Measurements from ENCODE around the gene ARL13A.
"Not testable (repeated sequence)": the region's sequence is repeated elsewhere in the genome, so short reads cannot be mapped to it uniquely, and the experiment has no call there.

ARL13A gene

DNA sequence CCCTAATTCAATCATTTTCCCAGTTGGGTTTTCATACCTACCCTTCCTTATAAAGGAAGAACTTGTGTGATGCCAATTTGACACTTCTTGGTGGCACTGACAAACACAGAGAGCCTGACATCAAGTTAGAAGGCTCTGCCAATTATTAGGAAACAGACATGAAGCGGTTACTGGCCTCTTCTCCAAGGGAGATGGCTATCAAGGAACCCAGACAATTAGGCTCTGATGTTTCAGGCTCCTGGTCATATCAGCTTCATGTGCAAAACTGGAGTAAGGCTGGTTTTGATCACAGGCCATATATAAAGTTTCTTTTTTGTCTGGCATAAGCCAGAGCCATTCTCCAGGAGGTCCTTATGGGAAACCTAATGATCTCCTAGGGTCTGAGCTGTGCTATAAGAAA, 428 bp downstream of the ARL13A start:
- no peak for TF ChIP-seq JUND (IDR thresholded peaks at IDR 0.05; ENCODE audit: low read depth)
- no peak for DNase-seq (ENCODE audit: low read depth in 1 of 2, low spot score in 1 of 2)
- in situ Hi-C loops (cut with HindIII; ENCODE audit: low pct_unique_long_range_greater_than_20kb, low sequenced_read_pairs): no loop called here

DNA sequence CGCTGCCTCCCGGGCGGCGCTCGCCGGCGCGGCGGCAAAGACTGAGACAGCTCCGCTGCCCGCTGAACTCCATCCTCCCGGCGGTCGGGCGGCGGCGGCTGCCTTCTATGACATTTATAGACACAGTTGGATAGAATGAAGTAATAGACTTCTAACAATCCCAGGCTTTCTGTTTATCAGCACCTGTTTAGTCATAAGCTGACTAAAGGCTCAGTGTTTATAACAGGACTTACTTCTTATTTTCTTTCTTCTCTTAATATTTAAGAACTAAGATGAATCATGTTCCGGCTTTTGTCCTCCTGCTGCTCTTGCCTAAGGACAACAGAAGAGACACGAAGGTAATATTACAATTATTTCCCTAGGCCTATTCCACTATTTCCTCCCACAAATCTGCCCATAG, 3.9 kb downstream of the ARL13A start:
- no peak for DNase-seq (ENCODE audit: low read depth in 1 of 2, low spot score in 1 of 2)
- in situ Hi-C loops (cut with HindIII; ENCODE audit: low pct_unique_long_range_greater_than_20kb, low sequenced_read_pairs): no loop called here
- no peak for TF ChIP-seq JUND (IDR thresholded peaks at IDR 0.05; ENCODE audit: low read depth)

DNA sequence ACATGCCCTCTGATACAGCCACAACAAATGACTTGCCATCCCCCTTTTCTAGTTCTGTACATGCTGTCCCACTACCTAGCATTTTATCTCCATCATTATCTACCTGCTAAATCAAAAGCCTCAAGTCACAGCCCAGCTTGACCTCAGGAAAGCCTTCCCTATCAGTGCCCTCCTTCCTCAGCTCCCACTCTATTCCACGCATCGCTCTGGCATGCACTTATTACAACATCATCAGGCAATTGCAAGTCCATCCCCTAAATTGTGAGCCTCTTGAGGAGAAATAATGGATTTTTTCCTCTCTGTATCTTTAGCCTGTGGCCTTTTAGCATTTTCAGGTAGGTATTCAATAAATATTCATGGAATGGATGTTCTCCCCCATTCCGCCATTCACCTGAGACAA, 5.7 kb downstream of the ARL13A start:
- DNase-seq (ENCODE audit: low read depth in 1 of 2, low spot score in 1 of 2): no peak
- in situ Hi-C loops (cut with HindIII; ENCODE audit: low pct_unique_long_range_greater_than_20kb, low sequenced_read_pairs): no loop called here
- TF ChIP-seq JUND (IDR thresholded peaks at IDR 0.05; ENCODE audit: low read depth): no peak

DNA sequence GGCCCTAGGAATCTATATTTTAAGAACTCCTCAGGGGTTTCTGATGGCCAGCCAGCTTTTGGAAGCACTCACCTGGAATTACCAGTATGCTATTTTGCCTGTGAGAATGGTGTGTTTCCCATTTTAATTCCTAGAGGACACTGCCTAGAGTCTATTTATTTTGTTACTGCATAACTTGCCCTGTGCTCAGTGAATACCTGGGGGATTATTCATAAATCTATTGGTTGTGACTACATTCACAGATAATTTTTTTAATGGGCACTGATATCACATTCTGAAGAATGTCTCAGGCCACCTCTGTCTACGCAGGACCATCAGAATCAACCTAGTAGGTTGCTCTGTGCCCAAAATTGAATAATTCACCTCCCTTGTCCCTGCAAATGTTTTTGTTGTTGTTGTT, 6.7 kb downstream of the ARL13A start:
- no peak for TF ChIP-seq JUND (IDR thresholded peaks at IDR 0.05; ENCODE audit: low read depth)
- in situ Hi-C loops (cut with HindIII; ENCODE audit: low pct_unique_long_range_greater_than_20kb, low sequenced_read_pairs): no loop called here
- DNase-seq (ENCODE audit: low read depth in 1 of 2, low spot score in 1 of 2): no peak

DNA sequence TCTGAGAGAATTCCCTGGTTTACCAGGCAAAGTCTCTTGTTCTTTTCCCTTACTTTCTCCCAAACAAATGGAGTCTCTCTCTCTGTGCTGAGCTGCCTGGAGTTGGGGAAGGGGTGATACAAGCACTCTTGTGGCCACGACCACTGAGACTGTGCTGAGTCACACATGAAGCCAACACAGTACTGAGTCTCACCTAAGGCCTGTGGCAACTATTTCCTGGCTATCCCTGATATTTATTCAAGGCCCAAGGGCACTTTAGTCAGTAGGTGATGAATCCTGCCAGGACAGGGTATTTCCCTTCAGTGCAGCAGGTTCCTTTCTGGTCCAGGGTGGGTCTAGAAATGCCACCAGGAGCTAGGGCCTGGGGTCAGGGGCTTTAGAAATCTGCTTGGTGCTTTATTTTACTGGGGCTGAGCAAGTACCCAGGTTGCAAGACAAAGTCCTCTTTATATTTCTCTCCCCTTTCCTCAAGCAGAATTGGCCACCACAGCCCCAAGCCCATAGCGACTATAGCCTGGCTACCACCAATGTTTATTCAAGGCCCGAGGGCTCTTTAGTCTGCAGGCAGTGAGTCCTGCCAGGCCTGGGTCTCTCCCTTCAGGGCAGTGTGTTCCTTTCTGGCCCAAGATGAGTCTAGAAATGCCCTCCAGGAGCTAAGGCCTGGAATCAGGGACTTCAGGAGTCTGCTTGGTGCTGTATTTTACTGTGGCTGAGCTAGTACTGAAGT, 10.5 kb downstream of the ARL13A start:
- in situ Hi-C loops (cut with HindIII; ENCODE audit: low pct_unique_long_range_greater_than_20kb, low sequenced_read_pairs): no loop called here
- TF ChIP-seq JUND (IDR thresholded peaks at IDR 0.05; ENCODE audit: low read depth): no peak
- peak in 1 of 2 experiments; percentile 50 for DNase-seq (ENCODE audit: low read depth in 1 of 2, low spot score in 1 of 2)

DNA sequence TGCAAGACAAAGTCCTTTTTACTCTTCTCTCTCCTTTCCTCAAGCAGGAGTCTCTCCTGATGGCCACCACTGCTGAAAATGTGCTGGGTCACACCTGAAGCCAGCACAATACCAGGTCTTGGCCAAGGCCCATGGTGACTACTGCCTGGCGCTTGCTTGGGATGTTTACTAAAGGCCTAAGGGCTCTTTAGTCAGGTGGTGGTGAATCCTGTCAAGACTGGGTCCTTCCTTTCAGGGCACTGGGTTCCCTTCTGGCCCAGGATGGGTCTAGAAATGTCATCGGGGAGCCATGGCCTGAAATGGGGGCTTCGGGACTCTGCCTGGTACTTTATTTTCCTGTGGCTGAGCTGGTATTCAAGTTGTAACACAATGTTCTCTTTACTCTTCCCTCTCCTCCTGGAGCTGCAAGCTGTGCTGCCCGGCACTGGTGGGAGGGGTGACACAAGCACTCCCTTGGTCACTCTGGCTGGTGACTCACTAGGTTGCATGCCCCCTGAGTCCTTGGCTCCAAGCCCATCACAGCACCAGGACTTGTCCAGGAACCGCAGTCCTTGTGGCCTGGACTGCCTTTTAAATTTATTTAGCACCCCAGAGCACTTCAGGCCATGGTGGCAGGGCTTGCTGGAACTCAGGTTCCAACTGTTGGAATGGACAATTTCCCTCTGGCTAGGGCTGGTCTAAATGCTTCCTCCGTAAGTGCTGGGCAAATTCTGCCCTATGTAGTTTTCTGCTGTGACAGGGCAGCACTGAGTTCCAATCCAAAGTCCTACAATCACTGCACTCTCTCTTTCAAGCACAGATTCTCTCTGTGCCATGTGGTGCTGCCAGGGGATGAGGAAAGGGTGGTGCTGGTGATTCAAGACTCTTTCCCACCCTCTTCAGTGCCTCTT, 11.3 kb downstream of the ARL13A start:
- peak in 1 of 2 experiments; percentile 89 for DNase-seq (ENCODE audit: low read depth in 1 of 2, low spot score in 1 of 2)
- TF ChIP-seq JUND (IDR thresholded peaks at IDR 0.05; ENCODE audit: low read depth): no peak
- in situ Hi-C loops (cut with HindIII; ENCODE audit: low pct_unique_long_range_greater_than_20kb, low sequenced_read_pairs): no loop called here

DNA sequence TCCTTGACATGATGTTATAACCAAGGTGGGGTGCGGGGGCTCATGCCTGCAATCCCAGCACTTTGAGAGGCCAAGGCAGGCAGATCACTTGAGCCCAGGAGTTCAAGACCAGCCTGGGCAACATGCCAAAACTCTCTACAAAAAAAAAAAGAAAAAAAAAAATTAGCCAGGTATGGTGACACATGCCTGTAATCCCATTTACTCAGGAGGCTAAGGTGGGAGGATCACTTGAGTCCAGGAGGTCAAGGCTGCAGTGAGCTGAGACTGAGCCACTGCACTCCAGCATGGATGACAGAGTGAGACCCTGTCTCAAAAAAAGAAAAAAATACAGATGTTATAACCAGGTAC, 12.0 kb downstream of the ARL13A start:
- DNase-seq (ENCODE audit: low read depth in 1 of 2, low spot score in 1 of 2); in situ Hi-C loops (cut with HindIII; ENCODE audit: low pct_unique_long_range_greater_than_20kb, low sequenced_read_pairs): not testable (repeated sequence)

DNA sequence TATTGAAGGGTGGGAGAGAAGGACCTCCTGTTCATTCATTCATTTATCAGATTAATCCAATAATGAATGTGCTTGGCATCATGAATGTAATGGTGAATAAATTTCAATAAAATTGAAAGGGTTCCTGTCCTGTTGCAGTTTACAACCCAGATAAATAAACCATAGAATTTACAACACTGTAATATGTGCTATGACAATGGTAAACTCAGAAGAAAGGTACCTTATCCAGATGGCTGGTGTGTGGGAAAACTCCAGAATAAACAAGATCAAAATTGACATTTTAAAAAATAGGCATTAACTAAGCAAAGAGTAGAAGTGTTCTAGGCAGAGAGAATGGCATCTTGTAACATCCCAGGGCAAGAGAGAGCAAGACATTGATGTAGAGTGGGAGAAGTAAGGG, 15.3 kb downstream of the ARL13A start:
- no peak for TF ChIP-seq JUND (IDR thresholded peaks at IDR 0.05; ENCODE audit: low read depth)
- no peak for DNase-seq (ENCODE audit: low read depth in 1 of 2, low spot score in 1 of 2)
- in situ Hi-C loops (cut with HindIII; ENCODE audit: low pct_unique_long_range_greater_than_20kb, low sequenced_read_pairs): no loop called here

DNA sequence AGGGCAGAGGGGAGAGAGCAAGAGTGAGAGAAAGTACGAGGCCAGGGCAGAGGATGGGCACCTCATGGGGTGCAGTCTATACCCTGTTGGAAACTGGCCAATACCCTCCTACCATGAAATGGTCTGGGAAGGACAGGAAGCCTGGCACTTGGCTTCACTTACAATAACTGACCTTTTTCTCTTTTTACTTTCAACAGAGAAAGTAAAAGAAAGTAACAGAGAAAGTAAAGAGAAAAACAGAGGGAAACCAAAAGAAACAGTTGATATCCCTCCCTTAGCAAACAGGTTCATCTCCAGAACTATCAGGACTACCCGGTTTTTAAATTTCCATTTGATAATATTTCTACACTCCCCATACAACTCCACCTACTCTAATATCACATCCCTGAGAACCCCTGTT, 20.6 kb downstream of the ARL13A start:
- no peak for DNase-seq (ENCODE audit: low read depth in 1 of 2, low spot score in 1 of 2)
- no peak for TF ChIP-seq JUND (IDR thresholded peaks at IDR 0.05; ENCODE audit: low read depth)
- in situ Hi-C loops (cut with HindIII; ENCODE audit: low pct_unique_long_range_greater_than_20kb, low sequenced_read_pairs): no loop called here

DNA sequence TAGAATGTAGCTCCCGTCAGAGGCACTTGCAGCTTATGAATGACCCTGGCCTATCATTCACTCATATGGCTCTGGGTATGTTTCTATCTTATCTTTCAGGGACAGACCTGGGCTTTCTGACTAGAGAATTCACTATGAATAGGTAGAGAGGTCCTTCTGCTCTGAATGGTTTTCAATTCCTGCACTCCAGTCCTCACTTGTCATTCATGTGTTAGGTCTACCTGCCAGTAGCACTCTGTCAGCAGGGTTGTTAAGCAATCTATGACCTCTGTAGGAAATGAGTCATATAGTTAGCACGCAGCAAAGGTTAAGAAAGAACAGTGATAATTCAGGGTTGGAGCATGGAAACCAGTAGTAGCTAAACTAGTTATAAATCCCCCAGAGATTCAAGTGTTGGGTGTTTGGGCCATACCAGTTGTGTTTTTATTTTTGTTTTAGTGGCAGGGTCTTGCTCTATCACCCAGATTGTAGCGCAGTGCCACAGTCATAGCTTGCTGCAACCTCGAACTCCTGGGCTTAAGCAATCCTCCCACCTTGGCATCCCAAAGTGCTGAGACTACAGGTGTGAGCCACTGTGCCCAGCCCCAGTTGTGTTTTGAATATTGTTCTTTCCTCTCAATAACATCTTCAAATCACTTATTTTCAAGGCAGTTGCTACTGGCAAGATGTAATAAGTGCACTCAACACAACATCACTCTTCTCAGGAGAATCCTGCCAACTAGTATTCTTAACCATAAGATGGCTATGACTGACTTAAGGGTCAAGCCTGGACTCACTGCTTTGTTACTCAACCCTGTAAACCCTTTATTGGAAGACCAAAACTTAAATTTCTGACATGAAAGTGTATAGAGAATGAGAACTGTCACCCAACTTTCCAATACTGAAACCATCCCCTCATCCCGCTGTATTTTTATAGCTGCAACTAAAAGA, 25.1 kb downstream of the ARL13A start:
- no peak for TF ChIP-seq JUND (IDR thresholded peaks at IDR 0.05; ENCODE audit: low read depth)
- no peak for DNase-seq (ENCODE audit: low read depth in 1 of 2, low spot score in 1 of 2)
- in situ Hi-C loops (cut with HindIII; ENCODE audit: low pct_unique_long_range_greater_than_20kb, low sequenced_read_pairs): no loop called here

DNA sequence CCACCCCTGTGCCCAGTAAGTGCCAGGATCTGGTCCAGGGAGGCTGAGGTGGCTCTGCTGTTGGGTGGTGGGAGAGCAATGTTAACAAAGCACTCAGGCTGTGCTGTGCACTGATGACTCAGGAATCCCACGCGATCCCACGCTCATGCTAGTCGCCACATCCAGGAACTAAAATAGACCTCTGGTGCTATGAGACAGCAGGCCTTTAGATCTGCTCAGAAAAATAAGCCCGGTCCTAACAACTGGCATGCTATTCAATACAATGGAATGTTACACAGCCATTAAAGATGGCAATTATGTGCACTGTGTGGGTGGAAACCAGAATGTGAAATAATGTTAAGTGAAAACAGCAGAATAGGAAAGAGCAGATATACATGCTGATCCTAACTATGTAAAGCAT, 26.0 kb downstream of the ARL13A start:
- no peak for DNase-seq (ENCODE audit: low read depth in 1 of 2, low spot score in 1 of 2)
- in situ Hi-C loops (cut with HindIII; ENCODE audit: low pct_unique_long_range_greater_than_20kb, low sequenced_read_pairs): no loop called here
- TF ChIP-seq JUND (IDR thresholded peaks at IDR 0.05; ENCODE audit: low read depth): no peak

DNA sequence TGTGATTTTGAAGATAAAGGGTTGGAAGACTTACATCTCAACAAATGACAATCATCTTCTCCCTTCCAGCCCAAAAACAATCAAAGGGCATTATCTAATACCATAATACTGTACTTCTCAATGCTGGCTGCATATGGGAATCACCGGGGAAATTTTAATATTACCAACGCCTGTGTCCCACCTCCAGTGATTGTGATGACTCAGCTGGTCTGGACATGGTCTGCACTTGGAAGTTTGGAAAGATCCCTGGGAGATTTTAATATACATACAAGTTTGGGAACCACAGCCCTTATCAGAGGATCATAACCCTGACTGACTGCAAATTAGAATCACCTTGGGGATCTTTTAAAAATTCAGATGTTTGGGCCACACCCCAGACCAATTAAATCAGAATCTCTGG, 29.9 kb downstream of the ARL13A start:
- in situ Hi-C loops (cut with HindIII; ENCODE audit: low pct_unique_long_range_greater_than_20kb, low sequenced_read_pairs): no loop called here
- DNase-seq (ENCODE audit: low read depth in 1 of 2, low spot score in 1 of 2): no peak
- no peak for TF ChIP-seq JUND (IDR thresholded peaks at IDR 0.05; ENCODE audit: low read depth)

Data from T47D (cell line).